ELR (cell line): Measurements from ENCODE around the gene CALCOCO1.
"Not testable (repeated sequence)": the region's sequence is repeated elsewhere in the genome, so short reads cannot be mapped to it uniquely, and the experiment has no call there.

Experiments
- DNase-seq: peaks from one replicate; pipeline ENCODE4 v3.0.0-alpha.2; 2015; ENCODE audit warnings: low read depth

CALCOCO1 gene

DNA sequence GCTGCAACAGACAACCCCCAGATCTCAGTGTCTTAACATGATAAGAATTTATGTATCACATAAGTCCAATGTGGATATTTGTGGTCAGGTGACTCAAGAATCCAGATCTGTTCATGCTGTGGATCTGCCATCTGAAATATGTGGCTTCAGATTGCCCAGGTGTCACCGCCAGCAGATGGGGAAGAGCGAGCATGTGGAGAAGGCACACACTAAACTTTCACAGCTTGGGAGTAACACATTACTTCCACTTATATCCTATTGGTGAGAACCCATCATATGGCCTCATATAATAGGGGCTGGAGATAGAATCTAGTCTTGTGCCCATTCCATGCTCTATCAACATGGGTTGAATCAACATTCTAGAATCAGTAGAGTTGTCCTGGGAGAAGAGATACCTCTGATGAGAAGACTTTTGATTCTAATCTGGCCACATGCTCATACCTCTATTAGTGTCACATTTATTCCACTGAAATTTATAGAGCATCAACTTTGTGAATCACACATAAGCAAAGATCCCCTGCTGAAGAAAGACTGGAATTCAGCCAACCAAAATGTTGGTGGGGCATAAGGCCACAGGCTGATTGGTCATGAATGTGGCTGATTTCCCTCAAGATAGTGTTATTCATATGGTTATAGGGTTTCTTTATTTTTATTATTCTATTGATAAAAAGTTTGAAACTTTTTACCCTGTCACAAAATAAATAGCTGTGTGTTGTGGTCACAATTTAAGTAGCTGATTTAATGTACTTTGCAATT, 6.0 kb upstream of the CALCOCO1 start:
- peak; percentile 67 for DNase-seq

DNA sequence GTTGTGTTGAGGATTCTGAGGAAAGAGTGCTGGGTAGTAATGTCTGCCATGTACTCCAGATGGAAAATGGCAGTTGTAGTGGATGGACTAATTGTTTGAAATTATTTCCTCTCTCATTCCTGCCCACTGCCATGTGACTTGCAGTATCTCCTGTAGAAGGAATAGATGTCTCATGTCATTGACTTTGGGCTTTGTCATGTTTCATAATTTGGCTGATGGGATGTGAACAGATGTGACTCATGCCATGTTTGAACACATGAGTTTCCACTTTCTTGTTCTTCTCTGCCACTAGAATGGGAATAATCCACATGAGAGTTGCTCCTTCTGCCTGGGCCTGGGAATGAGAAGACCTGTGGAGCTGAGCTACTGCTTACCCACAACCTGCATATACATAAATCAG, 2.4 kb upstream of the CALCOCO1 start:
- peak; percentile 34 for DNase-seq

DNA sequence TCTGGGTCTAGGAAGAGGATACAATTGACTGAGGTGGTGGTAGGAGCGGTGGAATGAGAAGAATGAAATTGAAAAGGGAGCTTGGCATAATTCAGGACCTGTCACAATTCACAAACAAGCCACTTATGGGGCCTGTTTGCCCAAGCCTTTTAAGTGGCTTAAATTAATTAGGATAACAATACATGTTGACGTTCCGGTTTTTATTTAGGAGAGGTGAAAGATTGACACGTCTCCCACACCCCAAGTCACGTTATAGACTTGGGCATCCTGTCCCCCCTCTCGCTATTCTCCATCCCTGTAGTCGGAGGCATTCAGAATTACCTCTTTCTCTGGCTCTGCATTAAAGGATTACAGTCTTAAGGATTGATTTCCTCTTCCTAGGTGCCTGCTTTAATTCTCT, 954 bp upstream of the CALCOCO1 start:
- no peak for DNase-seq

DNA sequence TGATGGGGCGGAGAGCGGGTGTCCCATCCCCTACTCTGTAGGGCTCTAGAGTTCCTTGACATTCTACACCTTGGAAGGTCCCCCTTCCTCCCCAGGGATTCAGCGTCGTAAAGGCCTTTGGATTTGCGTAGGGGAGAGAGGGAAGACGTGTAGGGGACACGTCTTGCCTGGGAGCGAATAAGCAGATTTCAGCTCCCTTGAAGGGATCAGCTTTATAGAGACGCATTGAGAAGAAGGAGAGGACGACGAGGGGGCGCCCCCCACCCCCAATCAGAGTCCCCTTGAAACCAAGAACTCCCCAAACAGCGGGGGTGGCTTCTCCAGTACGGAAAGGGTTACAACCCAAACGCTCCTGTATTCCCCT, 324 bp downstream of the CALCOCO1 start:
- DNase-seq = peak; percentile 46

DNA sequence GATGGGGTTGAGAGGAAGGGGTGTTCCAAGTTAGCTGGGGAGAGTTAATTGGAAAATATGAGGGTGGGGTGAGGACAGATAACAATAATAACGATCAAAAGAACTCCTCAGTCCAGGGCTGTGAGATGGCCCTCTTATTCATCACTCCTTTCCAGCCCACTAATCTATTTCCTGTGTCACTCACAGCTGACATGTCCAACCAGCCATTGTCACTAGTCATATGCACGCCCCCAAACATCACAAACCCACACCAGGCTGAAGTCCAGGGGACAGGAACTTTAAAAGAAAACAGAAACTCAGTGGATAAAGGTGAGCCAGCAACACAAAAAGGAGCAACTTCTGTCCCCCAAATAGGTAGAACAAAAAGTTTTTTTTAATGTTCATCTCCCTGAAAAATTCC, 911 bp downstream of the CALCOCO1 start:
- peak; percentile 51 for DNase-seq

- DNase-seq = peak; percentile 41
These were observed 1.4 kb downstream of the CALCOCO1 start for GRCh38 chr12:53725824-53726223.

DNA sequence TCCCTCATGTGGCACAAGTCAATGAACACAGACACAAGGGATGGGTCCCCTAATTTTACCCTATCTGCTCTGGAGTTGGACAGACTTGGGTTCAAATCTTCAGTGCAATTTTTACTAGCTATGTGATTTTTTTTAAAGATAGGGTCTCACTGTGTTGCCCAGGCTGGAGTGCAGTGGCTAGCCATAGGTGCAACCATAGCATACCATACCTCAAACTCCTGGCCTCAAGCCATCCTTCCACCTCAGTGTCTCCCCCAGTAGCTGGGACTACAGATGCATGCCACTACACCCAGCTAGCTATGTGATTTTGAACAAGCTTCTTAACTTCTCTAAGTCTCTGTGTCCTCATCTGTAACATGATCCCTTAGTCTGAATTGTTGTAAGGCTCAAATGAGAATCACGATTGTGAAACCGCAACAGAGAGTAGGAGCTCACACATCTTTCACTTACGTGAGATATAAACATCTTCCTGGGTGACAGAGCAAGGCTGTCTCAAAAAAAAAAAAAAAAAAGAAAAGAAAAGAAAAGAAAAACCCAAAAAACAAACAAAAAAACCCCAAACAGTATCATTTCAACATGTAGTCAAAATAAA, 4.7 kb downstream of the CALCOCO1 start:
- DNase-seq = no peak

GRCh38 chr12:53720946-53721345, 6.3 kb downstream of the CALCOCO1 start:
- no peak for DNase-seq

DNA sequence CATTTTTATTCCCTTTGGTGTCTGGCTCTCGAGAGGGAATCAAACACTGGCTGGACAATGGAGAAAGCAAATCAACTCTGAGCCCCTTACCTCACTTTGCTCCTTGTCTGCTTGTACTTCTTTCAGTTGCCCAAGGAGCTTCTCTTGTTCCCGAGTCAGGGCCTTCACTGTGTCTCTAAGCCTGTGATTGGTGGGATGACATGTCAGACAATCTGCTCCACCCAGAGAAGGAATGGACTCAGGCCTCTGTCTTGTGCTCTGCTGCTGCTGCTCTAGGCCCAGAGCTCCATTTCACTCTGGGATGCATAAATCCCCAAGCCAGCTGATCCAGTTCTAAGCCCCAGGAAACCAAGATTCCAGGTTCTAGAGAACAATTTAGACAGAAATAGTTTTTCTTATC, 7.6 kb downstream of the CALCOCO1 start:
- no peak for DNase-seq

DNA sequence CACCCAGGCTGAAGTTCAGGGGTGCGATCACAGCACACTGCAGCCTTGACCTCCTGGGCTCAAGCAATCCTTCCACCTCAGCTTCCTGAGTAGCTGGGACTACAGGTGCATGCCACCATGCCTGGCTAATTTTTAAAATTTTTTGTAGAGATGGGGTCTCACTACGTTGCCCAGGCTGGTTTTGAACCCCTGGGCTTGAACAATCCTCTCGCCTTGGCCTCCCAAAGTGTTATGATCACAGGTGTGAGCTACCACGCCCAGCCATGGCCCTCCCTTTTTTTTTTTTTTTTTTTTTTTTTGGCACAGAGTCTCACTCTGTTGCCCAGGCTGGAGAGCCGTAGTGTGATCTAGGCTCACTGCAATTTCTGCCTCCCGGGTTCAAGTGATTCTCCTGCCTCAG, 8.7 kb downstream of the CALCOCO1 start:
- DNase-seq = not testable (repeated sequence)

GRCh38 chr12:53717319-53717718, 9.9 kb downstream of the CALCOCO1 start:
- no peak for DNase-seq

GRCh38 chr12:53714004-53714403, 13.2 kb downstream of the CALCOCO1 start:
- DNase-seq = no peak

GRCh38 chr12:53713516-53713915, 13.7 kb downstream of the CALCOCO1 start:
- DNase-seq = no peak

DNA sequence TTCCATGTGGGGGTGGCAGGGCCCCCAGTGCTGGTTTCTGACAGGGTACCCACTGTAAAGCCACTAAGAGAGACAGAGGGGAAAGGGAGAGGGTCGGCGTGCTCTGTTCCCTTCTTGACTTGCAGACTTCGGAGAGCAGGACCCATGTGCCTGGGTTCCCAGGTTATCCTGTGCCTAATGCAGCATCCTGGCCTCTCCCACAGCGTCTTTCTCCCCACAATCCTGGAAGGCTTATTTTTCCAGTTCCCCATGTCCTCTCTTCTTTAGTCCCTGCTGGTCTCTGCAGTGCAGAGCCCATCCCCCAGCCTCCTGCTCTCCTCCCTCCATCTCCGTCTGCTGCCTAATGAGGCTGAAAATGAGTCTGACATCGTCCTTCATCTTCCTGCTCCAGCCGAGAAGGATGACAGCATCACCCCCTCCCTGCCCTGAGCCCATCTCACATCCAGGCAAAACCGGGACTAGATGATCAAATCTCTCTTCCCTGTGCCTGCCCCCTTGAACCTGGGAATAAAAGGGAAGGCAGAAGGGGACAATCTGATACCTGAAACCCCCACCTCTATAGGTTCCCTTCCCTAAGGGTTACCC, 15.1 kb downstream of the CALCOCO1 start:
- DNase-seq = no peak

- DNase-seq = no peak
These were observed 17.2 kb downstream of the CALCOCO1 start for GRCh38 chr12:53710091-53710490.

GRCh38 chr12:53709671-53710070, 17.6 kb downstream of the CALCOCO1 start:
- DNase-seq = no peak

DNA sequence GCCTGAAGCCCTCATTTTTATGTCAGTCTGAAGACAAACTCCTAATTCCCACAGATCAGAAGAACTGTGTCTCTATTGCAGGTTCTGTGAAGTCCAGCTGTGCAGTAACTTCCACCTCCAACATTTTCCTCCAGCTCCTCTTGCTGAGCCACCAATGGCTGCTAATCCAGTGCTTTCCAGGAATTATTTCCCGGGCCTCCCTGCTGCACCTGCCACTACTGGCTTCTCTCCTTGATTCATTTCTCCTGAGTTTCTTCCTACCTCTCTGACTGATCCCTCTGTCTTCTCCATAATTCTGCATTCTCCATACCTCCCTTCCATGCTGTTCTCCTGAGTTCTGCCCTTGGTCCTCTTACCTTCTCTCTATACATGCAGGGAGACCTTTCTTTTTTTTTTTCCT, 21.2 kb downstream of the CALCOCO1 start:
- DNase-seq = no peak

DNA sequence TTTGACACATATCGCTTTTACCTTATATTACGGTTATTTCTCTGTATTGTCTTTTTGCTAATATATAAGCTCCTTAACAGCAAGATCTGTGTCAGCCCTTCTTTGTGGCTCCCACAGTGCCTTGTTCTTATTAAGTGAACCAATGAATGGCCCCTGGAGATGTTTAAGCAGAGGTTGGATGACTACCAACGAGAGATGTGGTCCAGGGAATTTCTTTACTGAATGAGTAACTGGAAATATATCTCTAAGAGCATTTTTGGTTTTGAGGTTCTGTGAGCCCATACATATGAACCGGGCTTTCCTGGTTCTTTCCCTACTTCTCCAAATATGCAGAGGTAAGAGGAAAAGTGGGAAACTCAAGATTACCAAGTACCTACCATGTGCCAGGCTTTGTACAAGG, 23.5 kb downstream of the CALCOCO1 start:
- DNase-seq = peak; percentile 47

DNA sequence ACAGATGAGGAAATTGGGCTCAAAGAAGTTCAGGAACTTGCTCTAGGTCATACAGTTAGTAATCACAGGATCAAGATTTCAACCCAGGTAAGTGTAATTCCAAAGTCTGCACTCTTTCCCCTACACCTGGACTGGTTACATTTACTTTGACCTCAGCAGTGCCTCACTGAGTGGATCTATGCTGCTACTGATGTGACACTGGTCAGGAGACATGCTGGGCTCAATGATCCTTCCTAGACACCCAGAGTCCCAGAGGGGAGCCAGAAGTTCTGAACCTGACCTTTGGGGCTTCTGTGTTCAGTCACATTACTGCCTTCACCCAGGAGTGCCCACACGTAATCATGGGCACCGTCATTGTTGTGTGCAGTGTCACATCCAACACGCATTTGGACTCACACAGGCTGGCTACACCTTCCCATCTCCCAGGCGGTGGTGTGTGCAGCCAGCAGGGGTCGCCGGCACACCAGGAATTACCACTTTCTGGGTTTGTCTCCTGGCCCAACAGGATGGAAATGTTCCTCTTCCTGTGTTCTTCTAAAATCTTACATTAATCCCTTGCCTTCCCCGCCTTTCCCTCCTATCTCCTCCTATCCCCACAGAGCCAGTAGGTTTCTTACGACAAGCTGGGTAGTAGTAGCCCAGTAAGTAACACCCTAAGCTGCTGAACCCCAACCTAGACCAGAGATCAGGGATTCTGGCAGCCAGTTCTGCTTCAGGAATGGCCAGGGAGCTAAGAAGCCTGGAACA, 25.6 kb downstream of the CALCOCO1 start:
- peak; percentile 71 for DNase-seq

DNA sequence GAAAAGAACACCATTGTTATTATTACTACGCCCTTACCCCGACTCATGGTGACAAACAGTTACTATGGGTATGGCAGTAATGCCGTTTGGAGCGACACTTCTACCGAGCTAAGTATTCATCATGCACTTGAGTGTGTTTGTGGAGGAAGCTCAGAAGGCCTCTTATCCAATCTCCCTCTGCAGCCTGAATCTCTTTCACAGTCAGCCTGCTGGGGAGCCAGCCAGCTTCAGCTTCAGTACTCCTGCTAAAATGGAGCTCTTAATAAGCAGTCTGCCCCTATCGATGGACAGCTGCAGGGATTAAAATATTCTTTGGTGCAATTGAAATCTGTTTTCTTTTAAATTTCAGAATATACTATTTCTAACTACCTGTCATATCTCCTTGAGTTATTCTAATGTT, 26.7 kb downstream of the CALCOCO1 start:
- DNase-seq = no peak

DNA sequence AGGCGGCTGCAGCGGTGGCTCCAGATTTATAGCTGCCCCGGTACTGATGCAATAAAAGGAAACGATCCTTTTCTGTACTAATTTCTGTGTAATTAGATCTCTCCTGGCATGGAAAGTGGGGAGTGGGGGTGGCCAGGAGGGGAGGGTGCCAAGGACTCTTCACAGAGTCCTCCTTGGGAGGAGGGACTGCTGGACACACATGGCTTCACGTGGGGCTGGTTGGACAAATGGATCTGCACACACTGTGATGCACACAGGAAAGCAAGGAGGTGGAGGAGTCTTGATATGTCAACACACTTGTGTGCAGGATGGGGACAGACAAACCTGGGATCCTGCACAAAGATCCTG, 27.6 kb downstream of the CALCOCO1 start:
- DNase-seq = no peak

DNA sequence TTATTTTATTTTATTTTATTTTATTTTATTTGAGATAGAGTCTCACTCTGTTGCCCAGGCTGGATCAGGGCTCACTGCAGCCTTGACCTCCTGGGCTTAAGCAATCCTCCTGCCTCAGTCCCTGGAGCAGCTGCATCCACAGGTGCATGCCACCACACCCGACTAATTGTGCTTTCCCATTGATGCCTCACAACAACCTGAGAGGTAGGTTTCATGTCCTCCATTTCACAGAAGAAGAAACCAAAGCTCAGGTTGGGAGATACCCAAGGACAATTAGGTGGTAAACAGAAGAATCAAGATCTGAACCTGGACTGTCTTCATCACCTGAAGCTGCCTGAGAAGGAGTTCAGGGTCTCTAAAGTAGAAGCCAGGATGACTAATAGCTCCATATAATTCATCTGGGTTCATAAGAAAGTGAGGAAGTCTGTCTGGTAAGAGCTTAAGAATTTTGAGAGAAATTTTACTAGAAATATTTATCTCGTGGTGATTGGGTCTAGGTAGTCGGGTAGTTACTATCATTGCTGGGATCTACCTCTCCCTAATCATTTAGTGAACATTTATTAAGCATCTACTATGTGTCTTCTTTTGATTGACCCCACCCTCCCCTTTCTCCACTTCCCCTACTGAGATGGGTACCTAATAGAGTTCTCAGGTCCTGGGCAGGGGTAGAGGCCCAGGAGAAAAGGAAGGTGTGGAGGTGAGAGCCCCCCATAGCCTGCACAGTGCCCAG, 28.1 kb downstream of the CALCOCO1 start:
- no peak for DNase-seq
